Nephron progenitor cell (in vitro differentiated cells): ENCODE measurements around the gene GRIK5.
A peak's percentile ranks its signal among the peaks of the same experiment; 100 is the strongest.

Experiments used
- DNase-seq: peaks from one replicate; pipeline ENCODE4 v3.0.0; 2021
- H3K27ac Mint-ChIP-seq: 2 replicates; pipeline ENCODE4 v1.8.0; 2021; ENCODE audit warnings: mild to moderate bottlenecking, moderate library complexity, mixed read lengths
- H3K27me3 Mint-ChIP-seq: 2 replicates; pipeline ENCODE4 v1.8.0; 2021; ENCODE audit warnings: mild to moderate bottlenecking, low read depth, mixed read lengths; ENCODE audit not compliant: poor library complexity
- H3K36me3 Mint-ChIP-seq: 2 replicates; pipeline ENCODE4 v1.8.0; 2021; ENCODE audit warnings: low read depth, mixed read lengths
- H3K4me1 Mint-ChIP-seq: 2 replicates; pipeline ENCODE4 v1.8.0; 2021; ENCODE audit warnings: mixed read lengths
- H3K4me3 Mint-ChIP-seq: 2 replicates; pipeline ENCODE4 v1.8.0; 2021; ENCODE audit warnings: mild to moderate bottlenecking, moderate library complexity, mixed read lengths
- H3K9me3 Mint-ChIP-seq: 2 replicates; pipeline ENCODE4 v1.8.0; 2021; ENCODE audit warnings: mild to moderate bottlenecking, moderate library complexity, mixed read lengths
- TF ChIP-seq, protein P1 (sequence below): fragments of 200-600 bp; sonication (generic); IDR thresholded peaks from 2 replicates; pipeline ENCODE4 v1.5.0; 2021; ENCODE audit warnings: antibody characterized with exemption

Gene GRIK5, protein sequence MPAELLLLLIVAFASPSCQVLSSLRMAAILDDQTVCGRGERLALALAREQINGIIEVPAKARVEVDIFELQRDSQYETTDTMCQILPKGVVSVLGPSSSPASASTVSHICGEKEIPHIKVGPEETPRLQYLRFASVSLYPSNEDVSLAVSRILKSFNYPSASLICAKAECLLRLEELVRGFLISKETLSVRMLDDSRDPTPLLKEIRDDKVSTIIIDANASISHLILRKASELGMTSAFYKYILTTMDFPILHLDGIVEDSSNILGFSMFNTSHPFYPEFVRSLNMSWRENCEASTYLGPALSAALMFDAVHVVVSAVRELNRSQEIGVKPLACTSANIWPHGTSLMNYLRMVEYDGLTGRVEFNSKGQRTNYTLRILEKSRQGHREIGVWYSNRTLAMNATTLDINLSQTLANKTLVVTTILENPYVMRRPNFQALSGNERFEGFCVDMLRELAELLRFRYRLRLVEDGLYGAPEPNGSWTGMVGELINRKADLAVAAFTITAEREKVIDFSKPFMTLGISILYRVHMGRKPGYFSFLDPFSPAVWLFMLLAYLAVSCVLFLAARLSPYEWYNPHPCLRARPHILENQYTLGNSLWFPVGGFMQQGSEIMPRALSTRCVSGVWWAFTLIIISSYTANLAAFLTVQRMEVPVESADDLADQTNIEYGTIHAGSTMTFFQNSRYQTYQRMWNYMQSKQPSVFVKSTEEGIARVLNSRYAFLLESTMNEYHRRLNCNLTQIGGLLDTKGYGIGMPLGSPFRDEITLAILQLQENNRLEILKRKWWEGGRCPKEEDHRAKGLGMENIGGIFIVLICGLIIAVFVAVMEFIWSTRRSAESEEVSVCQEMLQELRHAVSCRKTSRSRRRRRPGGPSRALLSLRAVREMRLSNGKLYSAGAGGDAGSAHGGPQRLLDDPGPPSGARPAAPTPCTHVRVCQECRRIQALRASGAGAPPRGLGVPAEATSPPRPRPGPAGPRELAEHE

DNA sequence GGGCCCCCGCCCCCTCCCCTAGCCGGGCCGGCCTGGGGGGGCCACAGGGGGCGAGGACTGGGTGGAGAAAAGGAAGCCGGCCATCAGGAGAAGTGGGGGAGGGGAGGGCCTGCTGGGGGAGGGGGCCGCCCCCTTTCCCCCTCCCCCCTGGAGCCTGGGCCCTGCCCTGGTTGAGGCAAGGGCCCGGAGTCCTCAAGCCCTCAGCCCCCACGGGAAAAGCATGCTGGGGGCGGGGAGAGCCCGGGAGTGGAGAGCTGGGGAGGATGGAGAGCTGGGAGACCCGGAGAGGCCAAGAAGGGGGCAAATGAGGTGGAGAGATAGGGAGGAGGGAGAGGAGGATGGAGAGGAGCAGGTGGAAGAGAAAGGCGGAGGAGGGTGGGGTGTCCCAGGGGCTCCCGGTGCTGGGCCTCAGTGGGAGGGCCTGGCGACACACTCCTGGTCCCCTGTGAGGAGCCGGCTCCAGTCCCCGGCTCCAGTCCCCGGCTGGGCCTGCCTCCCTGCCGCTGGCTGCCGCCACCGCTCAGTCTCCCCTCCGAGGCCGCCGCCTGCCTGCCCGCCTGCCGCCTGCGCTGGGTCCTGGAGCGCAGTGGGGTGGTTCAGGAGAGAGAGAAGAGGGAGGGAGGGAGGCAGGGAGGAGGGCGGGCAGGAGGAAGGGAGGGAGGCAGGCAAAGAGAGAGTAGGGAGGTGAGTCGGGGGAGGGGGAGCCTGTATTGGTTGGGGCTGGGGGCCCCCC, at the start of gene GRIK5:
TSS of gene GRIK5 (minus strand) at position 588 of the 733 bp plus-strand sequence. CDS start 4,436 bp downstream, outside the sequence.
- Mint-ChIP-seq H3K27me3 (peaks cover 14% of the 10 kb centered on the region), H3K9me3 (no peaks in the 10 kb centered on the region), H3K27ac (peak within 1 kb of the TSS; percentile 44), H3K4me3 (peak within 1 kb of the TSS; percentile 62), H3K4me1 (peaks cover 16% of the 10 kb centered on the region), H3K36me3 (no peaks in the 10 kb centered on the region)
- DNase-seq = peak; percentile 57
- TF ChIP-seq, protein P1, sequence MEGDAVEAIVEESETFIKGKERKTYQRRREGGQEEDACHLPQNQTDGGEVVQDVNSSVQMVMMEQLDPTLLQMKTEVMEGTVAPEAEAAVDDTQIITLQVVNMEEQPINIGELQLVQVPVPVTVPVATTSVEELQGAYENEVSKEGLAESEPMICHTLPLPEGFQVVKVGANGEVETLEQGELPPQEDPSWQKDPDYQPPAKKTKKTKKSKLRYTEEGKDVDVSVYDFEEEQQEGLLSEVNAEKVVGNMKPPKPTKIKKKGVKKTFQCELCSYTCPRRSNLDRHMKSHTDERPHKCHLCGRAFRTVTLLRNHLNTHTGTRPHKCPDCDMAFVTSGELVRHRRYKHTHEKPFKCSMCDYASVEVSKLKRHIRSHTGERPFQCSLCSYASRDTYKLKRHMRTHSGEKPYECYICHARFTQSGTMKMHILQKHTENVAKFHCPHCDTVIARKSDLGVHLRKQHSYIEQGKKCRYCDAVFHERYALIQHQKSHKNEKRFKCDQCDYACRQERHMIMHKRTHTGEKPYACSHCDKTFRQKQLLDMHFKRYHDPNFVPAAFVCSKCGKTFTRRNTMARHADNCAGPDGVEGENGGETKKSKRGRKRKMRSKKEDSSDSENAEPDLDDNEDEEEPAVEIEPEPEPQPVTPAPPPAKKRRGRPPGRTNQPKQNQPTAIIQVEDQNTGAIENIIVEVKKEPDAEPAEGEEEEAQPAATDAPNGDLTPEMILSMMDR = no peak

DNA sequence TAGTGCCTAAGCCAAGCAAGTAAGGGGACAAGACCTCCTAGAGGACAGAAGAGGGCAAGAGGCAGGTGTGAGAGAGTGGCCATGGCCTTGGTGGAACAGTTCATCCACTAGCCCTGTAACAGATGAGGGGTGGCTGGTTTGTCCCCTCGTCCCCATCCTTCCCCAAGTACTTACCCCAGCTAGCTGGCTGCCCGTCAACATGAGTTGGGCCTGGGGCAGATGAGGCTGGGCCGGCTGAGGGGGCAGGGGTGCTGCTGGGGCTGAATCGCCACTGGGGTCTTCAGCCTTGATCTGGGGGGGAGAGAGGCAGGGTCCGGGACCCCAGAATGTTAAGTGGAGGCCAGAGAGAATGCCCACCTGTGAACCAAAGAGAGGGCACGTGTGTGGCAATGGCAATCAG, 47.1 kb upstream of the GRIK5 start:
- Mint-ChIP-seq H3K4me3 (no peak overlapping the region), H3K27me3 (peaks cover 32% of the 10 kb centered on the region), H3K36me3 (no peaks in the 10 kb centered on the region), H3K27ac (no peak overlapping the region), H3K4me1 (peaks cover 27% of the 10 kb centered on the region), H3K9me3 (no peaks in the 10 kb centered on the region)
- DNase-seq = no peak
- TF ChIP-seq, protein P1 = no peak

DNA sequence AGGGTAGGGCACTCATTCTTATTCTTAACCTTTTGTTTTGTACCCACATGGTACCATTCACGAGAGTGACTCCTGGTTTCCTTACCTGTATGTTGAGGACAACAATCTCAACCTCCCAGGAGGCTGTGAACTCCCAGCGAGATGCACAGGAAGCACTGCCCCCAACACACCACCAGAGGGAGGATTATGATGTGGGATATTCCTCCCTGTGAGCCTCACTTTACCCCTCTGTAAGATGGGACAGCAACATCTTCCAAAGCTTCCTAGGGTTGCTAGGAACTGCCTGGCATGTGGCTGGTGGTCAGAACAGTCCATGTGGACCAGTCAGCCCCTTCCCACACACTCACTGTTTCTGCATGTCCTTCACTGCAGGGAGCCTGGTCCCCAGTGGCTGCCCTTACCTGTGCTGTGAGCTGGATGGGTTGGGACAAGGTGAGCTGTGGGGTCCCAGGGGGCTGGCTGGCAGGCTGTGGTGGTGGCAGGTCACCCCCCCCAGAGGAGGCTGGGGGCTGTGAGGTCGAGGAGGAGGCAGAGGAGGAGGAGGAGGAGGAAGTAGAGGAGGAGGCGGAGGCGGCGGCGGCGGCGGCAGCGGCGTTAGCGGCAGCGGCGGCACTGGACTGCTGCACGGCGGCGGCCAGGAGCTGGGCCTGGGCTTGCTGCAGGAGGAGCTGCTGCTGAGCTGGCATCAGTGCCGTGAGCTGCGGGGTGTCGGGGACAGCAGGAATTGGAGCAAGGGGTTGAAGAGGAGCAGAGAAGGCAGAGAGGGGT, 46.5 kb upstream of the GRIK5 start:
- Mint-ChIP-seq H3K27ac (no peak overlapping the region), H3K27me3 (peaks cover 36% of the 10 kb centered on the region), H3K4me3 (no peak overlapping the region), H3K36me3 (no peaks in the 10 kb centered on the region), H3K4me1 (peaks cover 27% of the 10 kb centered on the region), H3K9me3 (no peaks in the 10 kb centered on the region)
- TF ChIP-seq, protein P1 = no peak
- no peak for DNase-seq

DNA sequence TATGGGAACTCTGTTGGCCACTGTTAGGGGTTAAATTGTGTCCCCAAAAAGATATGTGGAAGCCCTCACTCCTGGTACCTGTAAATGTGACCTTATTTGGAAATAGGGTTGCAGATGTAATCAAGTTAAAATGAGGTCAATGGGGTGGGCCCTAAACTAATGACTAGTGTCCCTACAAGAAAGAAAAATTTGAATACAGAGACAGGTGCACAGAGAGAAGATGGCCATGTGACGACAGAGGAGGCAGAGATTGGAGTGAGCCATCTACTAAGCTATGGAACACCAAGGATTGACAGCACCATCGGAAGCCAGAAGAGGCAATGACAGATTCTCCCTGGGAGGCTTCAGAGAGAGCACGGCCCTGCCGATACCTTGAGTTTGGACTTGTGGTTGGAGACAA, 45.7 kb upstream of the GRIK5 start:
- Mint-ChIP-seq H3K4me3 (no peak overlapping the region), H3K9me3 (no peaks in the 10 kb centered on the region), H3K27ac (no peak overlapping the region), H3K36me3 (no peaks in the 10 kb centered on the region), H3K27me3 (peaks cover 31% of the 10 kb centered on the region), H3K4me1 (peaks cover 22% of the 10 kb centered on the region)
- DNase-seq = no peak
- TF ChIP-seq, protein P1 = no peak

DNA sequence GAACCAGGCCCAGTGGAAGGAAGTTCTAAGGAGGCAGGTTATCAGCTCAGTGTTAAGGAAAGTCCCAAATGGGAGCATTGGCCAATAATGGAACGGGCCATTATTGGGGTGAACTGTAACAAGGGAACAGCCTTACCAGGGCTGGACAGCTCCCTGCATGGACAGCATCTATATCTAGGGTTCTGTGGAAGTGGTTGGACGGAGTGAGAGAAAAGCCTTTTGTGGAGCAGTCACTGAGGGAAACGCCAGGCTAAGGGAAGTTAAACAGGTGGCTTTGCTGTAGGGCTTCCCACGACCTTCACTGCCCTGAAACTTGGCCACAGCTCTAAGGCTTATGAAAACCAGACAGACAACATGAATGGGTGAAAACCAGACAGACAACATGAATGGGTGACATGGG, 45.2 kb upstream of the GRIK5 start:
- Mint-ChIP-seq H3K27ac (peak overlapping the region; percentile 94), H3K4me3 (no peak overlapping the region), H3K9me3 (no peaks in the 10 kb centered on the region), H3K27me3 (peaks cover 30% of the 10 kb centered on the region), H3K4me1 (peaks cover 20% of the 10 kb centered on the region), H3K36me3 (no peaks in the 10 kb centered on the region)
- DNase-seq = no peak
- TF ChIP-seq, protein P1 = no peak
